Dendritic cell treated with granulocyte-macrophage colony-stimulating factor and Interleukin-4, amounts not matched to agents 40 ng/mL and 50 ng/mL, for 4 days (primary cell): ENCODE results near the gene FOXP1.

Source experiments
- H3K27ac Mint-ChIP-seq: one replicate; pipeline ENCODE4 v1.8.0; 2022; ENCODE audit warnings: mild to moderate bottlenecking, mixed read lengths
- H3K27me3 Mint-ChIP-seq: one replicate; pipeline ENCODE4 v1.8.0; 2022; ENCODE audit warnings: mild to moderate bottlenecking, mixed read lengths
- H3K36me3 Mint-ChIP-seq: one replicate; pipeline ENCODE4 v1.8.0; 2022; ENCODE audit warnings: low read depth, mixed read lengths
- H3K4me1 Mint-ChIP-seq: one replicate; pipeline ENCODE4 v1.8.0; 2022; ENCODE audit warnings: low read depth, mixed read lengths
- H3K4me3 Mint-ChIP-seq: one replicate; pipeline ENCODE4 v1.8.0; 2022; ENCODE audit warnings: mild to moderate bottlenecking, moderate library complexity, mixed read lengths
- H3K9me3 Mint-ChIP-seq: one replicate; pipeline ENCODE4 v1.8.0; 2022; ENCODE audit warnings: mixed read lengths
- intact Hi-C: fragments of 100-400 bp; cut with micrococcal nuclease; formaldehyde crosslinking; loops from one replicate; pipeline ENCODE4 v1.15.0; 2022

FOXP1 gene

DNA sequence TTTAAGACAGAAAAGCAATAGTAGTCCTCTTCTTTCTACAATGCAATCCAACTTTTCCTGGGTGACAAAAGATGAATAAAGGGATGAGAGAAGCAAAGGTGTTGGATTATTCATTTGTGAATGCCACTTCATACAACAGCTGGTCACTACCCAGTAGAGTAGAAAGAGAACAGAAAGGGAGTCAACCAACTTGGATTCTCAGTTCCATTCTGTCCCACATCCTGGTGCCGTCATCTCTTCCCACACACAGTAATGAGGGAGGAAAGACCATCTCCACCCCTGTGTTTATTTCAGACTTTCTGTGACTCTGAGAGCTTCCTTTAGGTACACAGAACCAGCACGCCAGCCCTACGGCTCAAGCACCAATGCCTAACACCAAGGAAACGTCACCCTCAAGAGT lies 71.0 kb downstream of the FOXP1 start:
- Mint-ChIP-seq H3K27ac (no peak overlapping the region), H3K27me3 (no peaks in the 10 kb centered on the region), H3K36me3 (no peaks in the 10 kb centered on the region), H3K4me3 (no peak overlapping the region), H3K9me3 (no peaks in the 10 kb centered on the region), H3K4me1 (peaks cover 16% of the 10 kb centered on the region)
- intact Hi-C loops: loop anchor here (5.0 kb wide), 1 partner anchor 65 kb away; no protein-coding TSS in a partner anchor

DNA sequence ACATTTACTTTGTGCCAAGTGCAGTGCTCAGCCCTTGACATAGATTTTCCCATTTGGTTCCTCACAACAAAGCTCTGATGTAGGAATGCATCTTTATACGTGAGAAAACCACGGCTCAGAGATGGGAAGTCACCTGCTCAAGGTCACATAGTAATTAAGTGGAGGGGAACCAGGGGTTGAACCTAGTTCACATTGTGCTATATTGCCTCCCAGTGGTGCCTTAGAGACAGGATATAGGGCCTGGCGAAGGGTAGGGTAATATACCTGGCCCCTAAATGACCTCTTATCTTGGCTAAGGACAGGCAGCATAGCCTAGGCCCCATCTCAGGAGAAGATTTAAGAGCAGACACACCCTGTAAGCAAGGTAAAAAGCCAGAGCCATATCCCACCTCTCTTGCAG lies 71.5 kb downstream of the FOXP1 start:
- H3K9me3 Mint-ChIP-seq: no peaks in the 10 kb centered on the region
- peaks cover 14% of the 10 kb centered on the region for H3K4me1 Mint-ChIP-seq
- no peak overlapping the region for H3K27ac Mint-ChIP-seq
- no peaks in the 10 kb centered on the region for H3K36me3 Mint-ChIP-seq
- intact Hi-C loops: loop anchor here (5.0 kb wide), 1 partner anchor 65 kb away; no protein-coding TSS in a partner anchor
- no peaks in the 10 kb centered on the region for H3K27me3 Mint-ChIP-seq
- no peak overlapping the region for H3K4me3 Mint-ChIP-seq

DNA sequence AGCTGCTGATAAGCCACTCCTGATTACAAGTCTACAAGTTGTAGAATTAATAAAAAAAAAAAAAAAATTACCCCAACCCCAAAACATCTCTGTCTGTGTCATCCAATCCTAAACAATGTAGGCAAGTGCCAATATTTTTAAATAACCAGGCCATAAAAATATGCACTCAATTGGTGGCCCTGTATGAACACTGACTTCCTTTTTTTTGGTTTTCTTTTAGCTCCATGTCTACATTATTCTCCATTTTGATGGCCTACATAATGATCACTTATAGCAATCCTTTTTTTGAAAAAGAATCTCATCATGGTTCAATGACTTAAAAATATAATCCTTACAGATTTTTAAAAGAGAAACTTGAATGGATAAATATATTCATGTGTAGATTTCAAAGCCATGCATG lies 72.1 kb downstream of the FOXP1 start:
- H3K4me1 Mint-ChIP-seq: peaks cover 11% of the 10 kb centered on the region
- H3K27ac Mint-ChIP-seq: peak overlapping the region; percentile 38
- no peaks in the 10 kb centered on the region for H3K9me3 Mint-ChIP-seq
- no peaks in the 10 kb centered on the region for H3K36me3 Mint-ChIP-seq
- no peak overlapping the region for H3K4me3 Mint-ChIP-seq
- H3K27me3 Mint-ChIP-seq: no peaks in the 10 kb centered on the region
- intact Hi-C loops: loop anchor here (5.0 kb wide), 1 partner anchor 66 kb away; no protein-coding TSS in a partner anchor

DNA sequence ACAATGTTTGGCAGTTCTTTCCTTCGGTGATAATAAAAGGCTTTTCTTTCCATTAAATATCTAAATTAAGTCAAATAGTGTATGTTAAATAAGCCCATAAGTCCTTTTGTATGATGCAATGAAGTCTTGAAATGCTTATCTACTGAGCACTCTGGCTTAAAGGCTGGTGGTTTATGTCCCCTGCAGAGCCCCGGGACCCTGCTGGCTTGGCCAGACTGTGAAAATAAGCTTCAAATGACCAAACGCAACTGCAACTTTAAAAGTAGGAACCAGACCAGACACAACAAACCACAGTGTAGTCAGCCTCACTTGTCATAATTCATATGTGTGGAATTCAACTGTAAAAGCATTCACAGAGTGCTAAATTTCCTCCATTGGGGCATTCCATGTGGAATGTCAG lies 72.5 kb downstream of the FOXP1 start:
- H3K4me1 Mint-ChIP-seq: peaks cover 7% of the 10 kb centered on the region
- H3K9me3 Mint-ChIP-seq: no peaks in the 10 kb centered on the region
- H3K27ac Mint-ChIP-seq: peak overlapping the region; percentile 38
- H3K4me3 Mint-ChIP-seq: no peak overlapping the region
- no peaks in the 10 kb centered on the region for H3K27me3 Mint-ChIP-seq
- intact Hi-C loops: loop anchor here (5.0 kb wide), 1 partner anchor 66 kb away; no protein-coding TSS in a partner anchor
- H3K36me3 Mint-ChIP-seq: no peaks in the 10 kb centered on the region

DNA sequence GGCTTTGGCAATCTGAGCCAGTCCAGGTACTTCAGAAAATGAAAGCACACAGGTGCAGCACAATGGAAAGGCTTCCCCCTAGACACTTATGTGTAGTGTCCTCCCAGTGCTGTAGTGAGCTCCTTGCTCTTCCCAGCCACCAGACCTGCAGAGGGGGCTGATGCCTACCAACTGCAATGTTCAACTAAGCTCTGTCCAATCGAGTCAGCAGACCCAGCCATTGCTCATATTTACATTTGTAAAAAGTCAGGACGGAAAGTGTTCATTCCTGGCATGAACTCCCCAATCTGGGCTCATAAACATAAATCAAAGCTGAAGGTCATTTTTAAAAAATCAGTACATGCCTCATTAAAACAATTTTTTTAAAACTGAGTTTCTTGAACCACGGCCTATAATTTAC lies 73.0 kb downstream of the FOXP1 start:
- Mint-ChIP-seq H3K27me3 (no peaks in the 10 kb centered on the region), H3K36me3 (no peaks in the 10 kb centered on the region), H3K4me1 (peaks cover 6% of the 10 kb centered on the region), H3K27ac (peak overlapping the region; percentile 38), H3K9me3 (no peaks in the 10 kb centered on the region), H3K4me3 (no peak overlapping the region)
- intact Hi-C loops: loop anchor here (5.0 kb wide), 1 partner anchor 67 kb away; no protein-coding TSS in a partner anchor

DNA sequence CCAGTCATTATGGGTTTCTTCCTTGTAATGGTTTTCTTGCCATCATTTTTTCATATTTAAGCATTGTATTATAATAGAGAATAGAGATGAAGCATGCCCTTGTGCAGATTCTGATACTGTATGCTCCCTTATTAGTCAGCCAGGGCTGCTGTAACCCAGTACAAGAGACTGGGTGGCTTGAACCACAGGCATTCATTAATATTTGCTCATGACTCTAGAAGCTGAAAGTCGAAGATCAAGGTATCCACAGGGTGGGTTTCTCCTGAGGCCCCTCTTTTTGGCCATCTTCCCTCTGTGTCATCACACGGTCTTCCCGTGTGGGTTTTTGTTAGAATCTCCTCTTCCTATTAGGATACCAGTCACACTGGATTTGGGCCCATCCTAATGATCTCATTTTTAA lies 74.5 kb downstream of the FOXP1 start:
- intact Hi-C loops: no loop called here
- Mint-ChIP-seq H3K4me3 (no peak overlapping the region), H3K27me3 (no peaks in the 10 kb centered on the region), H3K27ac (no peak overlapping the region), H3K9me3 (no peaks in the 10 kb centered on the region), H3K36me3 (no peaks in the 10 kb centered on the region), H3K4me1 (peaks cover 17% of the 10 kb centered on the region)

DNA sequence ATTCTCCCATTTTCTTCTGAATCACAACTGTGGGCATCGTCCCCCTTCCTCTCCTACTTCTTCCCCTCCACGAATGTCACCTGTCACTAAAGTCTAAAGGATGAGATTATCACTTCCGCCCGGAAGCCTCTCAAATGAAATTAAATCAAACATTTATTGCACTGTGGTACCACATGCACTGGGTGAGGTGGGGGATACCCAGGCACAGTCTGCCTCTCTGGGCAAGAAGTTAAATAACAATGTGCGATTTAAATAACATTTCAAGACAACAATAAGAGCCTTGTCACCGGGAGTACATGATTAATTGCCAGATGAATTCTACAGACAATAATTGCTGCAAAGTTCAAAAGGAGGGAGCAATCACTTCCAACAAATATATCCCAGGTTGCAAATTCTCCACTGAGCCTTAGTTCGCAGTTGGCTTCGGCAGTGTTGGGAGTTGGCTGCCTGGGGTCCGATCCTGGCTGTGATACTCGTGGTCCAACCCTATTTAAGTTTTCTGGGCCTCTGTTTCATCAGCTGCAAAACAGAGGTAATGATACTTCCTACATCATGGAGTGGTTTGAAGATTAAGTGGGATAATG lies 77.7 kb downstream of the FOXP1 start:
- intact Hi-C loops: no loop called here
- H3K4me1 Mint-ChIP-seq: peaks cover 26% of the 10 kb centered on the region
- H3K27me3 Mint-ChIP-seq: no peaks in the 10 kb centered on the region
- peak overlapping the region; percentile 18 for H3K27ac Mint-ChIP-seq
- no peaks in the 10 kb centered on the region for H3K9me3 Mint-ChIP-seq
- no peaks in the 10 kb centered on the region for H3K36me3 Mint-ChIP-seq
- H3K4me3 Mint-ChIP-seq: no peak overlapping the region

DNA sequence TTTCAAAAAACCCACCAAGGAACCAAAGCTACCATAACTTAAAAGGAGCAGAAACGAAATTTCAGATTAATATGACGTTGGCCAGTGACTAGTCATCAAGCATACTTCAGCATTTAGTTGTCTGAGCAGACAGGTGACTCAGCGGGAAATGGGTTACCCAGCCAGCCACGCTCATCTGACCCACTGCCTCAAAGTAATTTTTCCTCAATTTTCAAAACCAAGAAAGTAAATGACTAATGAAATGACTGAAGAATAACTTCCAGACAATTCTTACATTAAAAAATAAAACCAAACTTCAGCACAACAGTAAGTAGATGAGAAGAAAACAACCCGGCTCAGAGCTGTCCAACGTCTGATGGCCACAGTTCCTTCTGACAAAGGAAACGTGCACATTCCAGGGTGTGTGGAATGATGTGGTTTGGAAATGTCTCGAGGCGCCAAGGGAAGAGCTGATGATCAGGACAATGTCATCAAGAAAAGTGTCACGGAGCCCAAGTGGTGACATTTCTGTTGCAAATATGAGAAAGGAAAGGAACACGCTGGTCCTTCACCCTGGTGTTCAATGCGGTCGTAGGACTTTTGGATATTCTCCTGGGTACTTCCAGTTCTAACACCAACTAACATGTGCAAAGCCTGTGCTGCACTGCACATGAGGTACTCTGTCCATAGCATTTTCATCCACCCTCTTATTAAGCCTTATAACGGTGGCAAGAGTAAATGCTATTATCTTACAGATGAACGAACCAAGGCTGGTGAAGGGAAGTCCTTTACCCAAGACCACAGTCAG lies 79.1 kb downstream of the FOXP1 start:
- Mint-ChIP-seq H3K27ac (peak overlapping the region; percentile 81), H3K4me3 (no peak overlapping the region), H3K27me3 (no peaks in the 10 kb centered on the region), H3K9me3 (no peaks in the 10 kb centered on the region), H3K36me3 (no peaks in the 10 kb centered on the region), H3K4me1 (peaks cover 36% of the 10 kb centered on the region)
- intact Hi-C loops: no loop called here

DNA sequence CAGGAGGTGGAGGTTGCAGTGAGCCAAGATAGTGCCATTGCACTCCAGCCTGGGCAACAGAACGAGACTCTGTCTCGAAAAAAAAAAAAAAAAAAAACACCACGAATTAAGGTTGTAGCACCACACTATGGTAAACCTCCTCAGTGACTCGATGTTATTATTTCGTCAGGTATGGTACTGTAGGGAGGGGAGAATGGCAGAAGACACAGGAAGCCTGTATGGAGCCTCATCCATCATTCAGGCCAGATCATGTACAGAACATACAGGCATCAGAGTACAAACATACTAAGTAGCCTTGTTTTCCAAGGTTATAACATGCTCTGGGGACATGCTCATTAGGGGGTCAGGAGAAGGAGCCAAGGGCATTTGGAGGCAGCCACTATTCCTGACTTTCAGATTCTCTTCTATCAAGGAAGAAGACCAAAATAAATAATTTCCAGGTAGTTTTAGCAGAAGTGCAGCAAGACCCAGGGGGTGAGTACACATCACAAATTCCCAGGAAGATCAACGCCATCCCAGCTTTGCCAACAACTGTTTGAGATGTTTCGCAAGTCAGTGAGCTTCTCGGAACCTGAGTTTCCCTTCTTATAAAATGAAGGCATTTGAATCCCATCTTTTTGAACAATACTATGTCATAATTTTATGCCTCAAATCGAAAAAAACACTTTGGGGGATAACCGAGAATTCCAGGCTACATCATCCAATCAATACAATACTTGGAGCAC lies 79.8 kb downstream of the FOXP1 start:
- intact Hi-C loops: no loop called here
- H3K36me3 Mint-ChIP-seq: no peaks in the 10 kb centered on the region
- H3K27me3 Mint-ChIP-seq: no peaks in the 10 kb centered on the region
- H3K27ac Mint-ChIP-seq: peak overlapping the region; percentile 81
- no peak overlapping the region for H3K4me3 Mint-ChIP-seq
- peaks cover 43% of the 10 kb centered on the region for H3K4me1 Mint-ChIP-seq
- no peaks in the 10 kb centered on the region for H3K9me3 Mint-ChIP-seq

DNA sequence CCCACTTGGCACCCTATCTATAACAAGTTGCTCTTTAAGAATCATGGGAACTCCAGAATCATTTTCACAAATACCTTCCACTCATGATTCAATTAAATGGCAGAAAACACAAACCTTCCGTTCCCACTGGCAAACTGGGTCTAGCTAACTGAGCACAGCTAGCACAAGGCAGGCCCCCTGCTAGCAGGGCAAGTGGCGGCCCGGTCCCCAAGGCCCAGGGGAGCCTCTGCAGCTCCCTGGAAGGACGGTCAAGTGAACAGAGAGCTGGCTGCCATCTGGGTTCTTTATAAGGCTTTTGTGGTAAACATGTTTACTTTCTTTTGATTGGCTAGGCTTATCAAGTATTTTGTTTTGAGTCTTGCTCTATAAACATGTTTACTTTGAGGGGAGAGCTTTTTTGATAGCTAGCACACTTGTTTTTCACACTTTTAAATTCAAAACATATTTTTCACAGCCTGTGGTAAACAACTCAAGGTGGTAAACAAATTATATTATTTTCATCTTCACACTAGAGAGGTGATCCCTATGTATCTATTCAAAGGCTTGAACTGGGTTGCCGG lies 81.4 kb downstream of the FOXP1 start:
- no peaks in the 10 kb centered on the region for H3K27me3 Mint-ChIP-seq
- intact Hi-C loops: no loop called here
- H3K4me3 Mint-ChIP-seq: no peak overlapping the region
- H3K36me3 Mint-ChIP-seq: no peaks in the 10 kb centered on the region
- no peak overlapping the region for H3K27ac Mint-ChIP-seq
- peaks cover 49% of the 10 kb centered on the region for H3K4me1 Mint-ChIP-seq
- no peaks in the 10 kb centered on the region for H3K9me3 Mint-ChIP-seq

DNA sequence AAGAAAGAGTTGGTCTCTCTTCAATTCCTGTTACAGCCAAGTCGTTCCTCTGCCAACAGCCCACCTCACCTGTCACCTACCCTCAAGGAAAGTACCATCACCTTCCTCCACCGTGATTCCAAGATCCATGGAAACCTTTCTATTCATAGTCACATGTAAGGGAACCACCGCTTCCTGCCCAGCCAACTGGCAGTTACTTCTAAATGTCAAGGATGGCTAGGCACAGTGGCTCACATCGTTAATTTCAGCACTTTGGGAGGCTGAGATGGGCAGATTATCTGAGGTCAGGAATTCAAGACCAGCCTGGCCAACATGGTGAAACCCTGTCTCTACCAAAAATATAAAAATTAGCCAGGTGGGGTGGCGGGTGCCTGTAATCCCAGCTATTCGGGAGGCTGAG lies 82.8 kb downstream of the FOXP1 start:
- Mint-ChIP-seq H3K36me3 (no peaks in the 10 kb centered on the region), H3K4me3 (no peak overlapping the region), H3K27me3 (no peaks in the 10 kb centered on the region), H3K9me3 (no peaks in the 10 kb centered on the region), H3K27ac (peak overlapping the region; percentile 17), H3K4me1 (peaks cover 62% of the 10 kb centered on the region)
- intact Hi-C loops: no loop called here

DNA sequence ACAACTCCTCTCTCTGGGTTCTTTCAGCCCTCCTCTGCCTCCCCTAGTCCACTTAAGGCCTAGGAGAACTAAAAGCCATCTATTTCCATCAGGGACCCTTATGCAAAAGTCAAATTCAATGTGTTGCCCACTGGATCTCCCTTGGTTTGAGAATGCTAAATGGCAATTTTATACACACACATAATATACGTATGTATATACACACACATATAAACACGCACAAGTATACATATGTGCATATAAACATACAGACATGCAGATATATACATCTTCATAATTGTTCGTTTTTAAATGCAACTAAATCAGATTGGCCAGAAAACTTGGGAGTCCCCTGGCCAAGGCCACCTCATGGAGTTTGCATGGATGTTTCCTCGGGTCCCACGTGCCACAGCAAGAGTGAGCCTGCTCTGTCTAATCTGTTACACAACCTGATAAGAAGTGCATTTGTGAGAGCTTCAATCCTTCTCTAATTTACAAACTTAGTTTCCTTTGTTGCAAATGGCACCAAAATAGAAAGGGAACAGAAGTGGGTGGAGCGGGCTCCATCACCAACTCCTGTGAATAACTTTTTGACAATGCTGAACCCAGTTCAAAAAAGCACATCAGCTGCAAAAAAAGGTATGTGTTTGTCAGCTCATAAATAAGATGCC lies 84.2 kb downstream of the FOXP1 start:
- Mint-ChIP-seq H3K4me3 (no peak overlapping the region), H3K4me1 (peaks cover 56% of the 10 kb centered on the region)
- intact Hi-C loops: no loop called here

DNA sequence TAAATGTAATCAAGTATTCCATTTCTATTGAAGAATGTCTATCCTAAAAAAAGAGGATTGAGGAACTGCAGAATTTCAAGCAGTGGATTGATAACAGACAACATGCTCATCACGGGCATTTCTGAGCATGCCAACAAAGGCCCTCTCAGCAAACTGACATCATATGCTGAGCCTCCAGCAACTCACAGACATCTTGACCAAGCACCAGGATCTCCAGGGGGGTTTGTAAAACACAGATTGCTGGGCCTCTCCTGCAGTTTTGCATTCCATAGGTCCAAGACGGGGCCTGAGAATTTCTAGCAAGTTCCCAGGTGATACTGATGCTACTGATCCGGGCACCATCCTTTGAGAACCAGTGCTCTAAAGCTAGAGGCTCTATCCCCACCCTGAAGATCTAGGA lies 85.0 kb downstream of the FOXP1 start:
- Mint-ChIP-seq H3K36me3 (no peaks in the 10 kb centered on the region), H3K27ac (no peak overlapping the region), H3K27me3 (no peaks in the 10 kb centered on the region), H3K9me3 (no peaks in the 10 kb centered on the region), H3K4me1 (peaks cover 53% of the 10 kb centered on the region), H3K4me3 (no peak overlapping the region)
- intact Hi-C loops: no loop called here

More for the DNA sequence above, 84.2 kb downstream of the FOXP1 start:
- Mint-ChIP-seq H3K36me3 (no peaks in the 10 kb centered on the region), H3K9me3 (no peaks in the 10 kb centered on the region), H3K27me3 (no peaks in the 10 kb centered on the region), H3K27ac (no peak overlapping the region)
